Mucosa of rectum (tissue), 2 donors: ENCODE data around the gene AGO3.

Source experiments
- H3K27ac ChIP-seq, 2 donors: one replicate each; pipeline ENCODE4 v1.7.0; 2013; ENCODE audit warnings: inconsistent platforms in 2 of 2, low read depth in 2 of 2, low read length in 2 of 2
- H3K27me3 ChIP-seq, 2 donors: one replicate each; pipeline ENCODE4 v1.7.0; 2013; ENCODE audit warnings: low read length in 2 of 2; ENCODE audit not compliant: control insufficient read depth in 2 of 2, insufficient read depth in 2 of 2
- H3K36me3 ChIP-seq, 2 donors: one replicate each; pipeline ENCODE4 v1.7.0; 2013; ENCODE audit warnings: low read length in 2 of 2; ENCODE audit not compliant: control insufficient read depth in 2 of 2, insufficient read depth in 2 of 2
- H3K4me1 ChIP-seq, 2 donors: one replicate each; pipeline ENCODE4 v1.7.0; 2013; ENCODE audit warnings: low read length in 2 of 2, mild to moderate bottlenecking in 1 of 2; ENCODE audit not compliant: control insufficient read depth in 2 of 2, insufficient read depth in 2 of 2
- H3K4me3 ChIP-seq, 2 donors: one replicate each; pipeline ENCODE4 v1.7.0; 2013; ENCODE audit warnings: low read length in 2 of 2
- H3K9ac ChIP-seq, 2 donors: one replicate each; pipeline ENCODE4 v1.7.0; 2013; ENCODE audit warnings: low read length in 2 of 2, low read depth in 1 of 2, mild to moderate bottlenecking in 1 of 2
- H3K9me3 ChIP-seq, 2 donors: one replicate each; pipeline ENCODE4 v1.7.0; 2013; ENCODE audit warnings: low read length in 2 of 2; ENCODE audit not compliant: control insufficient read depth in 2 of 2
- donor health status: healthy.
- donor health status: Normal muscosa, but diverticular disease.

AGO3 gene

GRCh38 chr1:36085686-36086526, 155.0 kb downstream of the AGO3 start:
- Histone ChIP-seq H3K4me1 (peaks cover 13 to 15% of the 10 kb centered on the region in 2 donors), H3K27ac (no peak overlapping the region), H3K4me3 (no peak overlapping the region)

GRCh38 chr1:36086529-36087232, 155.8 kb downstream of the AGO3 start:
- Histone ChIP-seq H3K4me1 (peaks cover 13 to 15% of the 10 kb centered on the region in 2 donors), H3K9me3 (no peaks in the 10 kb centered on the region), H3K9ac (no peak overlapping the region), H3K36me3 (peaks cover 6 to 8% of the 10 kb centered on the region in 2 donors), H3K27me3 (peaks cover 5 to 9% of the 10 kb centered on the region in 2 donors), H3K27ac (no peak overlapping the region), H3K4me3 (no peak overlapping the region)

More at GRCh38 chr1:36085686-36086526, 155.0 kb downstream of the AGO3 start:
- H3K9ac ChIP-seq: no peak overlapping the region
- peaks cover 0 to under 1% of the 10 kb centered on the region in 2 donors for H3K36me3 ChIP-seq
- H3K9me3 ChIP-seq: no peaks in the 10 kb centered on the region
- peaks cover 5 to 9% of the 10 kb centered on the region in 2 donors for H3K27me3 ChIP-seq

DNA sequence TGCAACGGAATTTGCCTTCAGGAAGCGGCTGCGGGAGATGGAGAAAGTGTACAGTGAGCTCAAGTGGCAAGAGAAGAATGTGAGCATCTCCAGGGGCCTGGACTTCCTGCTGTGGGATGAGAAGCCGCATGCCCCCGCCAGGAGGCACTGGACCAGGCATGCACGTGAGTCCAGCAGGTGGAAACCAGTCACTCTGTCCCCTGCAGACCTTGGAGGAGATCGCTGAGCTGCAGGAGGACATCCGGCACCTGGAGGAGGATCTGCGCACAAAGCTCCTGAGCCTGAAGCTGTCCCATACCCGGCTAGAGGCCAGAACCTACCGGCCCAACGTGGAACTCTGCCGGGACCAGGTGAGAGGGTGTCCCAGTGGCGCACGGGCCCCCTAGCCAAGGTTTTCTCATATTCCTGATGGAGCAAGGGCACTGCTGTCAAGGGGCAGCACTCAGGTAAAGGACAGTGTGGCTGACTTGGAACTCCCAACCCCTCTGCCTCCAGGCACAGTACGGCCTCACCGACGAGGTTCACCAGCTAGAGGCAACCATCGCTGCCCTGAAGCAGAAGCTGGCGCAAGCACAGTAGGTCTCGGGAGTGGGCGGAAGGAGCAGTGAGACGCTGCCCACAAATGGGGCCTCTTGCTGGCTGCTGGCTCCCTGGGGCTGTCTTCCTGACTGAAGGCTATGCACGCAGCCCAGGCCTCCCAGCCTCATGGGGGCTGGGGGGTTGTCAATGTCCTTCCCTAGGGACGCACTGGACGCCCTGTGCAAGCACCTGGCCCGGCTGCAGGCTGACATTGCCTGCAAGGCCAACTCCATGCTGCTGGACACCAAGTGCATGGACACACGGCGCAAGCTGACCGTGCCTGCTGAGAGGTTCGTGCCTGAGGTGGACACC, 156.6 kb downstream of the AGO3 start:
- H3K27ac ChIP-seq: no peak overlapping the region
- no peaks in the 10 kb centered on the region for H3K9me3 ChIP-seq
- peaks cover 13 to 15% of the 10 kb centered on the region in 2 donors for H3K4me1 ChIP-seq
- peaks cover 14 to 16% of the 10 kb centered on the region in 2 donors for H3K36me3 ChIP-seq
- H3K9ac ChIP-seq: no peak overlapping the region
- H3K4me3 ChIP-seq: no peak overlapping the region
- peaks cover 5 to 9% of the 10 kb centered on the region in 2 donors for H3K27me3 ChIP-seq

DNA sequence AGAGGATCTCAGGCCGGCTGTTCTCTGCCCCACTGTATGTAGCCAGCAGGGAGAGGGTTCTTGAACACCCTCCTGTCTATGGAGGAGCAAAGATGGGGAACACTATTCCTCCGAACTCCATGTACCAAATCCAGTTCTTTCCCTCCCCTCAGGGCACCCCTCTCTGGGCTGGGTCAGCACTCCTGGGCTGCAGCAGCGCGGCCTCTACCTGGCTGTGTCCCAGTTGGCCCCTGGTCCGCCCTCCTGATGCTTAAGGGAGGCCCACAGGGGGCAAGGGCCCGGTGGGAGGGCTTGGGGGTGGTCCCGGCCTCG, 157.3 kb downstream of the AGO3 start:
- H3K4me1 ChIP-seq: peaks cover 13 to 15% of the 10 kb centered on the region in 2 donors
- peak overlapping the region; percentile 77 to 95 for H3K4me3 ChIP-seq
- H3K27ac ChIP-seq: peak overlapping the region in 1 of 2 donors; percentile 90
- H3K36me3 ChIP-seq: peaks cover 22 to 24% of the 10 kb centered on the region in 2 donors
- no peaks in the 10 kb centered on the region for H3K9me3 ChIP-seq
- peaks cover 4 to 9% of the 10 kb centered on the region in 2 donors for H3K27me3 ChIP-seq
- H3K9ac ChIP-seq: peak overlapping the region; percentile 68 to 79

- Histone ChIP-seq H3K4me3 (peak within 1 kb of the TSS; percentile 77 to 95), H3K36me3 (peaks cover 27 to 29% of the 10 kb centered on the region in 2 donors), H3K9me3 (no peaks in the 10 kb centered on the region), H3K4me1 (peaks cover 13 to 15% of the 10 kb centered on the region in 2 donors), H3K27me3 (peaks cover 2 to 9% of the 10 kb centered on the region in 2 donors), H3K27ac (peak within 1 kb of the TSS; percentile 84 to 90), H3K9ac (peak within 1 kb of the TSS; percentile 68 to 79)
Measured at GRCh38 chr1:36088577-36089392, 157.9 kb downstream of the AGO3 start, which contains the start of gene ADPRS. Gene ADPRS, plus strand, starts transcription at chr1:36088892. Its CDS starts 13 bp downstream, at chr1:36088905.

DNA sequence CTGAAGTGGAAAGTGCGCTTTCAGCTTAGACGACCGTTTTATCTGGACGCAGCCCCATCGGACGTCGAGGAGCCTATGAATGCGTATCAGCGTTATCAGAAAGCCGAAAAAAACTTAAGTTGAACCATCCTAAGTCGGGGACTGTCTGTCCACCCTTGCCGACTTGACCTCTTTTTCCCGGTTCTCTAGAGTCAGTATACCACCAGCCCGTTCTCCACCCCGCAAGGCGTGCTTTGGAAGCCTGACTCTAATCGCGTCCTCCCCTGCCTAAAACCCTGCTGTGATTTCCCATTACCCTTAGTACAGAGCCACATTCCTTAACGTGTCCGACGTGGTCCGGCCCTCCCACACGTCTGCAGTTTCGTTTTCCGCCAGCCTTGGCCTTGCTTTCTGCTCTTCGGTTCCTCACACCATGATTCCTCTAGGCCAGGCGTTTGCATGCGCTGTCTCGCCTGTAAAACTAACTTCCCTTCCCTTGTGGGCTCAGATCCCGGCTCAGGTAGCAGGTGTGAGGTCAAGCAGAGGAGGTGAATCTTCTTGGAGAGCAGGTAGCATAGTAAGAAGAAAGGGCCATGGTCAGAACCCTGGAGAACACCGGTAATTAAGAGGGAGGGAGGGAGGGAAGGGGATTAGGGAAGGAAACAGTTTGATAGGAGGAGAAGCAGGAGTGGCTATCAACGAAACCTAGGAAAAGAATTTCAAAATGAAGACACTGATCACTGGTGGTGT, 158.7 kb downstream of the AGO3 start:
- Histone ChIP-seq H3K36me3 (peaks cover 34 to 36% of the 10 kb centered on the region in 2 donors), H3K9ac (peak overlapping the region; percentile 68 to 79), H3K4me3 (peak overlapping the region; percentile 77 to 95), H3K27ac (peak overlapping the region; percentile 84 to 90), H3K27me3 (peaks cover 2 to 6% of the 10 kb centered on the region in 2 donors), H3K4me1 (peaks cover 13 to 15% of the 10 kb centered on the region in 2 donors), H3K9me3 (no peaks in the 10 kb centered on the region)

DNA sequence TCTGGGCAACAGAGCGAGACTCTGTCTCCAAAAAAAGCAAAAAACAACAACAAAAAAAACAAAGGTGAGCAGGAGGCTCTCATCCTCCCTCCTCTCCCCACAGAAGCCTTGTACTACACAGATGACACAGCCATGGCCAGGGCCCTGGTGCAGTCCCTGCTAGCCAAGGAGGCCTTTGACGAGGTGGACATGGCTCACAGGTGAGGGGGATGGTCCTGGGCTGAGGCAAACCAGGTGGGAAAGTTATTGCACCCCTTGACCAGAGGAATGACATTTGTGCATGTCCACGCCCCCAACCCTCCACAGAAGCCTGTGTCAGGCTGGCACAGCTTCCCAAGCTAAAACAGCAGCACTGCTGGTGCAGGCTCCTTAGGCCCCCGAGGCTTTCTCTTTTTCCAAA, 160.2 kb downstream of the AGO3 start:
- Histone ChIP-seq H3K27ac (no peak overlapping the region), H3K4me3 (no peak overlapping the region), H3K27me3 (no peaks in the 10 kb centered on the region), H3K9me3 (no peaks in the 10 kb centered on the region), H3K36me3 (peaks cover 39 to 40% of the 10 kb centered on the region in 2 donors), H3K4me1 (peaks cover 13 to 15% of the 10 kb centered on the region in 2 donors), H3K9ac (no peak overlapping the region)

DNA sequence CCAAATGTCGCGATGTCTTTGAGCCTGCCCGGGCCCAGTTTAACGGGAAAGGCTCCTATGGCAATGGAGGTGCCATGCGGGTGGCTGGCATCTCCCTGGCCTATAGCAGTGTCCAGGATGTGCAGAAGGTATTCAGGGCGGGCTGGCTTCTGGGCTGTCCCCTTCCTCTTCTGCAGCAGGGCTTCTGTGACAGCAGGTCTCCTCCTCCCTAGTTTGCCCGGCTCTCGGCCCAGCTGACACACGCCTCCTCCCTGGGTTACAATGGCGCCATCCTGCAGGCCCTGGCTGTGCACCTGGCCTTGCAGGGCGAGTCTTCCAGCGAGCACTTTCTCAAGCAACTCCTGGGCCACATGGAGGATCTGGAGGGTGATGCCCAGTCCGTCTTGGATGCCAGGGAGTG, 160.8 kb downstream of the AGO3 start:
- Histone ChIP-seq H3K9me3 (no peaks in the 10 kb centered on the region), H3K27ac (no peak overlapping the region), H3K4me1 (peaks cover 13 to 15% of the 10 kb centered on the region in 2 donors), H3K36me3 (peaks cover 39 to 41% of the 10 kb centered on the region in 2 donors), H3K9ac (no peak overlapping the region), H3K4me3 (no peak overlapping the region), H3K27me3 (no peaks in the 10 kb centered on the region)
